Right ventricle myocardium superior (tissue), 1 donor: ENCODE data around the gene MST1R. TPM values are rescaled to one million over a fixed set of nuclear protein-coding genes. Genes with fewer than 3 reads are reported as not detected.

Experiments used
- ATAC-seq: fragments of 200-7000 bp; cut with Tn5 transposase; one replicate; pipeline ENCODE4 v1.9.1; 2020; ENCODE audit warnings: mild to moderate bottlenecking; ENCODE audit not compliant: poor library complexity
- DNase-seq: peaks from one replicate; pipeline ENCODE4 v3.0.0-alpha.2; 2020
- intact Hi-C: fragments of 100-400 bp; cut with DNase I; formaldehyde crosslinking; loops from one replicate; pipeline ENCODE4 v1.11.2; 2022
- total RNA-seq: library from RNA; stranded (reverse); fragmentation: NEBNext Ultra II Directional; extraction: Animal tissue kit (Norgen Biotek cat#: 25700); gene quantifications from one replicate; pipeline ENCODE4 v1.2.1, GENCODE V29; 2021
- donor health status: DM: no; HTN: yes; CAD: no; lungs with severe emphysema.

MST1R gene
- total RNA-seq, 1 donor from 2014 or later, result 1.5 TPM

DNA sequence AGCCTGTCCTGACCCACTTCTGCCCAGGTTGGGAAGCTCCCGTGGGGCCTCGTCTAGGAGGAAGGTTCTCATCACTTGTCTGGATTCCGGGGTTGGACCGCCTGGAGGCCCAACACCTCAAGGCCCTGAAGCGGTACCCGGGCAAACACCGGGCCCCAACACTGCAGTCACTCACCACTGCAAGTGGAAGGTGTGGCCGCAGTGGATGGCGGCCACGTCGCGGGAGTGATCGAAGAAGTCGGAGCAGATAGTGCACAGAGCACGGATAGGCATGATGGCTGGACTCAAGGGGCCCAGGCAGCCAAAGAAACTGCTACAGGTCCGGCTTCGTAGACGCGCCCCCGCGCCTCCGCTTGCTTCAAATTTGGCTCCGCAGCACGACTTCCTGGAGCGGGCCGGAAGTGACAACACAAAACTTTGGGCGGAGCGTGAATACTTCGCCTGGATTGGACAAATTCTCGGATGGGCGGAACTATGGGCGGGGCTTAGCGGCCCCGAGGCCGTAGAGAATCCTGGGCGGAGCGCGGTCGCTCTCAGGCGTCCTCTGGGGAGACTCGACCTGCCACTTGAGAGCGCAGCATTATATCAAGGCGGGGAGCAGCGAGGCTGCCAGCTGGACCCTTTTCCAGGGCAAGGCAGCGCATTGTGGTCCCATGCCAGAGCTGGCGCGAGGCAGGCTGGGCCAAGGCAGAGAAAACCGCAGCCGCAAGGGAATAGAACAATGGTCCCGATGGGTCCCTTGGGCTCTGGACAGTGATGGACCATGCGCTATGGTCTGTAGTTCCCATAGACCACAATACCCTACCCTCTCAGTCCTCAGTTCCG is 47.3 kb downstream of the MST1R start, which contains the start of gene TRAIP:
Gene TRAIP, minus strand, starts transcription at position 384 of the 825 bp plus-strand sequence. Its CDS starts 111 bp downstream, at position 273.
- intact Hi-C loops, result no loop called here

GRCh38 chr3:49855662-49856061 is 48.0 kb downstream of the MST1R start:
- ATAC-seq, result no peak
- intact Hi-C loops, result no loop called here
- no peak for DNase-seq

More for the DNA sequence above, 47.3 kb downstream of the MST1R start, which contains the start of gene TRAIP:
- ATAC-seq (peak; percentile 100), DNase-seq (peak; percentile 95)

DNA sequence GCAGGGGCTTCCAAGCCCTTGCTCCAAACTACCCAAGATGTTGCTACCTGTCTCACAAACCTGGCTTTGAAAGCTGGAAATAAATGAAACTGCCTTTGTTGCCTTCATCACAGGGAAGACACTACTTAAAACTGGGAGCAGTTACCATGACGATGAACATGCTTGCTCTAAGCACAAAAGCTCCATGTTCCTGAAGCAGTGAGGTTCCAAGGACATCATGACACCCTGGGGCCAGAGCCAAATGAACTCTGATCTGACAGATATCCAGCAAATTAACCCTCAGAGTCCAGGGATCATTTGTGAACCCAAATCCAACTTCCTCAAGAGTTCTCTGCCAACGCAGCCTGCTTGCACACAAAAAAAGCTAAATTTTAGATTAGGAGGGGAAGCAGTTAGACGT is 58.0 kb downstream of the MST1R start:
- ATAC-seq, result no peak

DNA sequence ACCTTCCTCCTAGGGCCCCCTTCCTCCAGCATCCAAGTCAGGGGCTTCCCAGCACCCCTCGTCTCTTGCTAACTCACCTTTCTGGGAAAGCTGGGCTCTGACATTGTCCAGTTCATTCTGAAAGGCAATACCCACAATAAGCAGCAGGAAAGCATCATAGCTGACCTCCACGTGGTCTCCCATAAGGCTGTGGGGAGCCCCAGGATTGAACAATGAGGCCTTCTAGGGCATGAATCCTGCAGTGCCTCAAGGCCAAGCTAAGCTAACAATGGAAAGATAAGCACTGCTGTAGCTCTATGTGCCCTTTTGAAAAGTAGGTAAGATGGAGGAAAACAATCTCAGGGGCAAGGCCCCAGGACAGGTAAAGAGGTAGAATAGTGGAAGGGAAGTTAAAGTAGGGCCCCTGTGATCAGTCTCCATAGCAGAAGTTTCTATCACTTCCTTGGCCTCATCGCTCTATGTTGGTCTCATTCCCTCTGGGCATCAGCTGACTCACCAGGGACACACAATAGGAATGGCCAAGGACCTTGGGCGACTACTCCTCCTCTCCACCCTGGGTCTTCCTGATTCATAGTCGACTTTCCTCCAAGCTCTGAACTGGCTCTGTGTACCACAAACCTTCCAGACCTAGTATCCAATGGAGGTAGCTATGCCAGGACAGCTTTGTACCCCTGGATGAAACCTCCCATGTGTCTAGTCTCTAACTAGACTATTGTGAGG is 59.0 kb downstream of the MST1R start:
- no peak for DNase-seq
- intact Hi-C loops, result loop anchor here (5.0 kb wide), 1 partner anchor 63 kb away; no protein-coding TSS in a partner anchor
- no peak for ATAC-seq

More for the DNA sequence above, 58.0 kb downstream of the MST1R start:
- intact Hi-C loops, result loop anchor here (5.0 kb wide), 1 partner anchor 62 kb away; no protein-coding TSS in a partner anchor
- DNase-seq, result no peak

DNA sequence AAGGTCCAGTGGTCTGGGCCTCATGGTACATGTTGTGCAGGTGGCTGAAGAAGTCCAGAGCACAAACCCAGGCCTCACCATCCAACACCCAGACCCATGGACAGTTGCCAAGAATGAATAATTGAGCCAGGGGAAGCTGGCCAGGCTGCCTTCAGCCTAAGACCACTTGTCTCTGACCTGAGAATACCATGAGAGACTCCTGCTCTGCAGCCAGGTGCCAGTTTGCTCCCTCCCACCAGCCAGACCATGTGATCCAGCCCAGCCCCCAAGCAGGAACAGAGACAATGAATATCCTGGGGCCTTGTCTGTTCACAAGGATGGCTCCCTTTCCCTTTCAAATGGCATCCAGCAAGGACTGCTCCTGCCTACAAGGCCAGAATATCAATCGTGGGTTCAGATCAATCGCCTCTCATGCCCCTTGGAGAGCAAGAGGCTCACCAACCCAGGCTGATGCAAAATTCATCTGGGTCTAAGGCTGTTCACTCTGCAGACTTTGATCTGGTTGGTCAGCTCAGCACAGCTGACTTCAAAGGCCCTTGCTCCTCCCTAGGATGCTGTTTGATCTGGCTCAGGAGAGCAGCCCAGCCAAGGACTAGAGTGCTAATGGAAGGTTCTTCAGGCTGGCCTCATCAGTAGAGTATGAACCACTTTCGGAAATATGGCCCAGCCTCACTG is 60.7 kb downstream of the MST1R start:
- DNase-seq, result no peak
- intact Hi-C loops, result no loop called here
- no peak for ATAC-seq

- intact Hi-C loops, result no loop called here
- no peak for ATAC-seq
- DNase-seq, result no peak
Observed at GRCh38 chr3:49841806-49842205, 61.9 kb downstream of the MST1R start.

- DNase-seq (no peak), ATAC-seq (no peak)
- intact Hi-C loops, result no loop called here
Observed at GRCh38 chr3:49841126-49841696, 62.5 kb downstream of the MST1R start.

- intact Hi-C loops, result no loop called here
- DNase-seq (no peak), ATAC-seq (no peak)
Observed at GRCh38 chr3:49840388-49840787, 63.3 kb downstream of the MST1R start.

DNA sequence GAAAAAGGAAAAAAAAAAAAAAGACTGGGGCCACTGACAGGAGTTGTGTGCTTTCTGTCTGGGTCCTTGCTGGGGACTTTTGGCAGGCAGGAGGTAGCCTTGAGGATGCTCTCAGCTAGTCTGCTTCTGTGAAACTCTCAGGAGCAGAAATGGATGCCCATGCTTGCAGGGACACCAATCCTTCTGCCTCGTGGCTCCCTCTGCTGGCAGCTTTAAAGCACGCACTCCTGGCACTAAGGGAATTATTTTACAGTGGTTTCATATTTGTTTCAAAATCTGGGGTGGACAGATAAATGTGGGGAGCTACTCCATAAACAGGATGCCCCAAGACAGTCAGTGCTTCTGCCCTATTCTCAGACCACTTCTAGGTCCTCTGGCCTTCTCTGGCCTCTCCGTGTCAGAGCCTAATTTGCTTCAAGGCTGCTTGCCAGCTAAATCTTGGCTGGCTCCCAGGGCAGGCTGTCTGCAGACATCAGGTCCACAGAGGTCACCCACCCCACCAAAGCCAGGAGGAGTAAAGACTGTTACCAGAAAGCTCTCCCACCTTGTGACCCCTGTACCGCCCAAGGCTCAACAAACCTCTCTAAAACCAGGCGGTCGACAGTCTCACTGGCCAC is 64.4 kb downstream of the MST1R start:
- intact Hi-C loops, result loop anchor here (1.0 kb wide), 1 partner anchor 37 kb away; no protein-coding TSS in a partner anchor
- peak; percentile 86 for DNase-seq
- ATAC-seq, result peak; percentile 90

Other genes starting within 250 kb of the MST1R start
- gene APEH, start 229.5 kb downstream of the MST1R start, total RNA-seq, result 103 TPM
- gene MST1, start 214.4 kb downstream of the MST1R start, total RNA-seq, result 3.7 TPM
- gene RNF123, start 214.3 kb downstream of the MST1R start, total RNA-seq, result 47.9 TPM
- gene AMIGO3, start 184.2 kb downstream of the MST1R start, total RNA-seq, result not detected
- 15.7 TPM for gene GMPPB, start 179.9 kb downstream of the MST1R start, total RNA-seq
- gene IP6K1, start 117.3 kb downstream of the MST1R start, total RNA-seq, result 14.8 TPM
- not detected for gene CDHR4, start 104.0 kb downstream of the MST1R start, total RNA-seq
- 2.9 TPM for gene INKA1, start 100.6 kb downstream of the MST1R start, total RNA-seq
- gene UBA7, start 89.9 kb downstream of the MST1R start, total RNA-seq, result 19.7 TPM
- 1.7 TPM for gene TRAIP, start 47.3 kb downstream of the MST1R start, total RNA-seq
- gene CAMKV, start 34.0 kb downstream of the MST1R start, total RNA-seq, result not detected
- 7.8 TPM for gene MON1A, start 25.9 kb upstream of the MST1R start, total RNA-seq
- gene RBM6, start 36.3 kb upstream of the MST1R start, total RNA-seq, result 43.0 TPM
- 56.7 TPM for gene RBM5, start 185.0 kb upstream of the MST1R start, total RNA-seq